Liver (tissue), 9 donors: ENCODE measurements around the gene RBMY1F. TPM values are rescaled to one million over a fixed set of nuclear protein-coding genes. Genes with fewer than 3 reads are reported as not detected.
"Not testable (repeated sequence)": the region's sequence is repeated elsewhere in the genome, so short reads cannot be mapped to it uniquely, and the experiment has no call there.

Experiments
- DNase-seq: peaks from one replicate; pipeline ENCODE4 v3.0.0-alpha.2; 2017; ENCODE audit warnings: low spot score
- H3K27ac ChIP-seq, 2 donors: one replicate each; pipeline ENCODE4 v1.7.0; 2013; ENCODE audit warnings: inconsistent platforms in 2 of 2, low read length in 2 of 2, control low read depth in 1 of 2, low read depth in 1 of 2, mild to moderate bottlenecking in 1 of 2
- H3K27me3 ChIP-seq, 4 donors: one replicate each; pipeline versions ENCODE4 v1.6.1 to v1.7.0; 2013; ENCODE audit warnings: low read length in 3 of 4, inconsistent platforms in 1 of 4, mild to moderate bottlenecking in 1 of 4, moderate library complexity in 1 of 4; ENCODE audit not compliant: control insufficient read depth in 4 of 4, insufficient read depth in 4 of 4
- H3K36me3 ChIP-seq, 4 donors: one replicate each; pipeline versions ENCODE4 v1.6.1 to v1.7.0; 2013; ENCODE audit warnings: low read length in 3 of 4, mild to moderate bottlenecking in 3 of 4, low read depth in 1 of 4, moderate library complexity in 1 of 4; ENCODE audit not compliant: control insufficient read depth in 4 of 4, insufficient read depth in 3 of 4
- H3K4me1 ChIP-seq, 4 donors: one replicate each; pipeline versions ENCODE4 v1.6.1 to v1.7.0; 2013; ENCODE audit warnings: low read length in 3 of 4, mild to moderate bottlenecking in 3 of 4, moderate library complexity in 1 of 4; ENCODE audit not compliant: control insufficient read depth in 4 of 4, insufficient read depth in 4 of 4
- H3K4me3 ChIP-seq, 3 donors: one replicate each; pipeline versions ENCODE4 v1.6.1 to v1.7.0; 2013; ENCODE audit warnings: low read length in 3 of 3, control low read depth in 1 of 3, low read depth in 1 of 3, mild to moderate bottlenecking in 1 of 3
- H3K9ac ChIP-seq, 2 donors: one replicate each; pipeline ENCODE4 v1.7.0; 2013; ENCODE audit warnings: low read length in 2 of 2, mild to moderate bottlenecking in 2 of 2, moderate library complexity in 2 of 2, control low read depth in 1 of 2, low read depth in 1 of 2
- H3K9me3 ChIP-seq, 4 donors: one replicate each; pipeline versions ENCODE4 v1.6.1 to v1.7.0; 2013; ENCODE audit warnings: low read length in 3 of 4; ENCODE audit not compliant: control insufficient read depth in 4 of 4
- WGBS: extraction: QIAGEN DNeasy Blood & Tissue Kit; methylation state at CpG from one replicate; pipeline ENCODE4 v1.1.7; 2013; 5-methylcytosine and 5-hydroxymethylcytosine counted together
- polyA plus RNA-seq, 2 donors: library from polyadenylated mRNA; stranded (reverse) in 1 of 2; unstranded in 1 of 2; fragments of 200-250 nt in 1 of 2; fragments of >200 nt in 1 of 2; fragmentation: Nextera tagmentation in 1 of 2; extraction: Ambion mirVana in 1 of 2; gene quantifications; one replicate each; pipeline versions ENCODE4 v1.2.1 to v1.2.3, GENCODE V29; 2013 to 2015
- total RNA-seq, 2 donors: library from RNA; depleted of rRNA; stranded (reverse); fragments of >200 nt; gene quantifications; one replicate each; pipeline ENCODE4 v1.2.3, GENCODE V29; 2014
- donor health status: healthy.
- donor health status: healthy.
- donor health status: healthy.
- donor health status: healthy.
- donor health status: healthy.

RBMY1F gene
- total RNA-seq (not detected), polyA plus RNA-seq (not detected)

GRCh38 chrY:22182823-22183222, at the start of gene RBMY1F:
TSS of gene RBMY1F (minus strand) at chrY:22182923. CDS start at chrY:22180969, 1,954 bp downstream.
- H3K36me3 ChIP-seq, H3K9me3 ChIP-seq, DNase-seq, H3K27ac ChIP-seq, H3K4me1 ChIP-seq, H3K9ac ChIP-seq, H3K4me3 ChIP-seq, H3K27me3 ChIP-seq: not testable (repeated sequence)
- WGBS = no CpG with 5 or more reads among the region's 31 CpGs

- not testable (repeated sequence) for H3K27me3 ChIP-seq, H3K9ac ChIP-seq, H3K27ac ChIP-seq, H3K4me3 ChIP-seq, DNase-seq, H3K4me1 ChIP-seq, H3K36me3 ChIP-seq, H3K9me3 ChIP-seq
- WGBS = no CpG with 5 or more reads among the region's 4 CpGs
Observed at GRCh38 chrY:22151144-22151543, 31.6 kb downstream of the RBMY1F start.

- H3K4me3 ChIP-seq = not testable (repeated sequence)
- WGBS = no CpG with 5 or more reads among the region's 8 CpGs
Observed at GRCh38 chrY:22141011-22141695, 41.6 kb downstream of the RBMY1F start.

GRCh38 chrY:22134719-22135118, 48.0 kb downstream of the RBMY1F start:
- not testable (repeated sequence) for H3K36me3 ChIP-seq, H3K4me3 ChIP-seq, DNase-seq, H3K4me1 ChIP-seq, H3K9ac ChIP-seq, H3K9me3 ChIP-seq, H3K27me3 ChIP-seq, H3K27ac ChIP-seq
- no CpG with 5 or more reads among the region's 3 CpGs for WGBS

More at GRCh38 chrY:22141011-22141695, 41.6 kb downstream of the RBMY1F start:
- not testable (repeated sequence) for H3K27me3 ChIP-seq, H3K9me3 ChIP-seq, H3K36me3 ChIP-seq, H3K9ac ChIP-seq, DNase-seq, H3K27ac ChIP-seq, H3K4me1 ChIP-seq

- not testable (repeated sequence) for H3K36me3 ChIP-seq, H3K4me1 ChIP-seq, H3K9ac ChIP-seq, DNase-seq, H3K4me3 ChIP-seq, H3K27me3 ChIP-seq, H3K27ac ChIP-seq, H3K9me3 ChIP-seq
- no CpG with 5 or more reads among the region's 8 CpGs for WGBS
Observed at GRCh38 chrY:22130494-22130893, 52.2 kb downstream of the RBMY1F start.

Other genes starting within 250 kb of the RBMY1F start
- gene RBMY1J, start 220.5 kb upstream of the RBMY1F start, total RNA-seq = not detected
- gene RBMY1J, start 220.5 kb upstream of the RBMY1F start, polyA plus RNA-seq = not detected